HL-60 (cell line): ENCODE data around the gene XPO5.
A peak's percentile ranks its signal among the peaks of the same experiment; 100 is the strongest.

Source experiments
- DNase-seq, 2 experiments: peaks; one replicate each; pipeline ENCODE4 v3.0.0-alpha.2; 2010 to 2020; ENCODE audit warnings: low read depth in 1 of 2, low spot score in 1 of 2
- H3K27ac ChIP-seq: fragments of 250-450 bp; sonication (Bioruptor Pico); replicated peaks from 2 replicates; pipeline ENCODE4 v1.5.1; 2020; ENCODE audit warnings: mild to moderate bottlenecking, moderate library complexity
- H3K27me3 ChIP-seq: fragments of 250-450 bp; sonication (Bioruptor Pico); 2 replicates; pipeline ENCODE4 v1.5.1; 2021; ENCODE audit warnings: mild to moderate bottlenecking, moderate library complexity; ENCODE audit not compliant: insufficient read depth, poor library complexity, severe bottlenecking
- H3K4me3 ChIP-seq: replicated peaks from 2 replicates; pipeline ENCODE4 v1.5.1; 2011; ENCODE audit warnings: mild to moderate bottlenecking, control low read depth, low read length; ENCODE audit not compliant: insufficient read depth
- CTCF ChIP-seq: IDR thresholded peaks from one replicate; pipeline ENCODE4 v1.5.1; 2011; ENCODE audit warnings: low read length, control low read depth, inconsistent platforms; ENCODE audit not compliant: insufficient read depth
- GABPA ChIP-seq: IDR thresholded peaks from 2 replicates; pipeline ENCODE4 v1.6.1; 2012; ENCODE audit warnings: low read depth
- POLR2AphosphoS5 ChIP-seq: IDR thresholded peaks from 2 replicates; pipeline ENCODE4 v1.6.1; 2012; ENCODE audit warnings: low read depth
- SPI1 ChIP-seq: IDR thresholded peaks from 2 replicates; pipeline ENCODE4 v1.6.1; 2012; ENCODE audit warnings: low read depth, mild to moderate bottlenecking, borderline replicate concordance
- long read RNA-seq: library from polyadenylated mRNA; unstranded; transcript quantifications from one replicate; pipeline ENCODE4 v2.0.0, GENCODE V29; 2020
- TF ChIP-seq, protein P1 (sequence below): IDR thresholded peaks from 2 replicates; pipeline ENCODE4 v1.6.1; 2012; ENCODE audit warnings: low read depth; ENCODE audit not compliant: insufficient replicate concordance

XPO5 gene
- long read RNA-seq, full-length matches to known transcripts = 174 of 228 reads
- long read RNA-seq, partial matches to known transcripts = 21 of 228 reads
- long read RNA-seq, other reads (novel, unspliced or antisense) = 33 of 228 reads

DNA sequence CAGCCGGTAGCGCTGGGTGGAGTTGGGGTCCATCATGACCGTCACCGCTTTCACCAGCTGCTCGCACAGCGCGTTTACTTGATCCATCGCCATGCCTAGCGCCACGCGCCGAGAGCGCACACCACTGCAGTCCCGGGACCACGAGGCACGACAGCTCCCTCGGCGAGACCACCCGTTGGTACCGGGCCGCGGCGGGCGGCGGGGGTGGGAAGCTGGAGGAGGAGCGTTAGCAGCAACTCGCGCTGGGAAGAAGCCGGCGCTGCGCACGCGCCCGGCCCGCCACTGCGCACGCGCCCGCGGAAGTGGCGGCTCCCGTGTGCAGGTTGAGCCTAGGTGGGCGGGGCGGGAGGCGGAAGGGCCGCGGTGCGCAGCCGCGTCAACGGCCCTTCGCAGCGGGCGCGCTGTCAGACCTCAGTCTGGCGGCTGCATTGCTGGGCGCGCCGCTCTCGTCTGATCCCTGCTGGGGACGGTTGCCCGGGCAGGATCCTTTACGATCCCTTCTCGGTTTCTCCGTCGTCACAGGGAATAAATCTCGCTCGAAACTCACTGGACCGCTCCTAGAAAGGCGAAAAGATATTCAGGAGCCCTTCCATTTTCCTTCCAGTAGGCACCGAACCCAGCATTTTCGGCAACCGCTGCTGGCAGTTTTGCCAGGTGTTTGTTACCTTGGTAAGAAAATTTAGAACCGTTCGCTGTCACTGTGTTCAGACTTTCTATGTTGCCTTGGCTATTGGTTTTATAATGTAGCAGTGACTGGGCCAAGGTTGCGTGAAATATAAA lies at the start of gene XPO5, which contains the start of gene POLH:
TSS of gene XPO5 (minus strand) at position 267 of the 780 bp plus-strand sequence. CDS start at position 93, 174 bp downstream.
TSS of gene POLH (plus strand) at position 414 of the 780 bp plus-strand sequence. CDS start 6,135 bp downstream, outside the sequence.
- Histone ChIP-seq H3K4me3 (peak within 1 kb of the TSS; percentile 100), H3K27ac (peak within 1 kb of the TSS; percentile 79), H3K27me3 (no peaks in the 10 kb centered on the region)
- TF ChIP-seq, protein P1, sequence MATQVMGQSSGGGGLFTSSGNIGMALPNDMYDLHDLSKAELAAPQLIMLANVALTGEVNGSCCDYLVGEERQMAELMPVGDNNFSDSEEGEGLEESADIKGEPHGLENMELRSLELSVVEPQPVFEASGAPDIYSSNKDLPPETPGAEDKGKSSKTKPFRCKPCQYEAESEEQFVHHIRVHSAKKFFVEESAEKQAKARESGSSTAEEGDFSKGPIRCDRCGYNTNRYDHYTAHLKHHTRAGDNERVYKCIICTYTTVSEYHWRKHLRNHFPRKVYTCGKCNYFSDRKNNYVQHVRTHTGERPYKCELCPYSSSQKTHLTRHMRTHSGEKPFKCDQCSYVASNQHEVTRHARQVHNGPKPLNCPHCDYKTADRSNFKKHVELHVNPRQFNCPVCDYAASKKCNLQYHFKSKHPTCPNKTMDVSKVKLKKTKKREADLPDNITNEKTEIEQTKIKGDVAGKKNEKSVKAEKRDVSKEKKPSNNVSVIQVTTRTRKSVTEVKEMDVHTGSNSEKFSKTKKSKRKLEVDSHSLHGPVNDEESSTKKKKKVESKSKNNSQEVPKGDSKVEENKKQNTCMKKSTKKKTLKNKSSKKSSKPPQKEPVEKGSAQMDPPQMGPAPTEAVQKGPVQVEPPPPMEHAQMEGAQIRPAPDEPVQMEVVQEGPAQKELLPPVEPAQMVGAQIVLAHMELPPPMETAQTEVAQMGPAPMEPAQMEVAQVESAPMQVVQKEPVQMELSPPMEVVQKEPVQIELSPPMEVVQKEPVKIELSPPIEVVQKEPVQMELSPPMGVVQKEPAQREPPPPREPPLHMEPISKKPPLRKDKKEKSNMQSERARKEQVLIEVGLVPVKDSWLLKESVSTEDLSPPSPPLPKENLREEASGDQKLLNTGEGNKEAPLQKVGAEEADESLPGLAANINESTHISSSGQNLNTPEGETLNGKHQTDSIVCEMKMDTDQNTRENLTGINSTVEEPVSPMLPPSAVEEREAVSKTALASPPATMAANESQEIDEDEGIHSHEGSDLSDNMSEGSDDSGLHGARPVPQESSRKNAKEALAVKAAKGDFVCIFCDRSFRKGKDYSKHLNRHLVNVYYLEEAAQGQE = peak; percentile 60
- TF ChIP-seq POLR2AphosphoS5 (peak; percentile 78), GABPA (no peak), SPI1 (peak; percentile 10; the same call in 1 of the 2 replicates), CTCF (no peak)
- peak; percentile 86 to 89 for DNase-seq

DNA sequence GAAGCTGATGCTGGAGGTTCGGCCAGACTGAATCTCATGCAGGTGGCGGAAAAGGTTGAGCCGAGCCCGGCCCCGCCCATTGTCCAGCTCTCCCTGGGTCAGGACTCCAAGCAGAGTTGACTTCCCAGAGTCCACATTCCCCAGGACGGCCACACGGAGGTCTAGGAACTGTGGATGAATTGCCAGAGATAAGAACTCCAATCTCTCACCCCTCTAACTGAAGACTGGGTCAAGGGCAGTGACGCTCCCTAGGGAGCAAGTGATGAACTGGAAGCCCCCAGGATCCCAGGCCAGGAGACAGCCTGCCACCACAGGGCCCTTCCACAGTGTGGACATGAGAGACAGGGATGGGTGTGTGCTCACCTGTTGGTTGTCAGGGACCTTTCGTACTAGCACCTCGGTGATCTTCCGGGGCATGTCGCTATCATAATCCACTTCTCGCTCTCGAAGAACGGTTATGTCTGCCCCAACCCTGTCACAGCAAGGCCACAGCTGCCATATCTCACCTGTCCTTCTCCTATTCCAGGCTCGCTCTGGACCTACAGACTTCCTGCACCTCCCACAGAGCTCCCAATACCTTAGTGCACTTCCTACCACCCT lies 49.7 kb upstream of the XPO5 start:
- DNase-seq = no peak
- no peak overlapping the region for H3K4me3 ChIP-seq
- H3K27me3 ChIP-seq = no peaks in the 10 kb centered on the region
- no peak overlapping the region for H3K27ac ChIP-seq
- TF ChIP-seq CTCF (no peak), GABPA (no peak), POLR2AphosphoS5 (no peak), SPI1 (no peak)
- TF ChIP-seq, protein P1 = no peak

DNA sequence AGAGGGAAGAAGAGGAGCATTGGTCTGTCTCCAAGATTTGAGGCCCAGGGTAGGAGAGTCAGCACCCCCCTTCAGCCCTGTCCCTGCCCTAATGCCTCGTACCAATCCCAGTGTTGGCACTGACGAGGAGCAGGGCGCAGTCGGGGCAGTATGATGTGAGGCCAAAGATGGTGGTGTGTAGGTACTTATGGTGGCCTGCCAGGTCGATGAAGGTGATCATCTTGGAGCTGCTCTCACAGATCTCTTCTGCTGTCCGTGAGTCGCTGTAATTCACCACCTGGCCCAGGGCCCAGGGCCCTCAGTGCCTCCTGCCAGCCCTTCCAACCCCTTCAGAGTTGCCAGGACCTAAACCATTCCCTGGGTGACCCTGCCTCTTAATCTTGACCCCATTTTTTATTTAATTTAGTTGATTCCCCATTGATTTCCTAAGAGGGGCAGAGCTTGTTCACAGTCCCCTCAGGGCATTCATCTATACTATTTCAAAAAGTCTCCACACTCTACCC lies 49.0 kb upstream of the XPO5 start:
- no peak for TF ChIP-seq GABPA
- TF ChIP-seq, protein P1 = no peak
- TF ChIP-seq POLR2AphosphoS5 = no peak
- TF ChIP-seq SPI1 = no peak
- no peak for TF ChIP-seq CTCF
- H3K4me3 ChIP-seq = no peak overlapping the region
- no peaks in the 10 kb centered on the region for H3K27me3 ChIP-seq
- DNase-seq = no peak
- no peak overlapping the region for H3K27ac ChIP-seq
